Uterus (tissue), 4 donors: Measurements from ENCODE around the gene RAVER2. TPM values are rescaled to one million over a fixed set of nuclear protein-coding genes. Genes with fewer than 3 reads are reported as not detected.

Experiments used
- DNase-seq, 2 donors: peaks; one replicate each; pipeline ENCODE4 v3.0.0-alpha.2; 2019 to 2020
- H3K27ac ChIP-seq, 2 donors: fragments of 200-600 bp; sonication (generic); 1 replicate in 1 of 2; 2 replicates in 1 of 2; pipeline ENCODE4 v1.5.1; 2016 to 2018
- H3K27me3 ChIP-seq, 2 donors: fragments of 200-600 bp; sonication (generic); one replicate each; pipeline ENCODE4 v1.5.1; 2018 to 2019; ENCODE audit warnings: control low read depth in 1 of 2
- H3K36me3 ChIP-seq, 2 donors: fragments of 200-600 bp; sonication (generic); one replicate each; pipeline ENCODE4 v1.5.1; 2019; ENCODE audit warnings: control low read depth in 1 of 2
- H3K4me1 ChIP-seq, 2 donors: fragments of 200-600 bp; sonication (generic); one replicate each; pipeline ENCODE4 v1.5.1; 2018 to 2019; ENCODE audit warnings: control low read depth in 1 of 2
- H3K4me3 ChIP-seq, 2 donors: fragments of 200-600 bp; sonication (generic); 1 replicate in 1 of 2; 2 replicates in 1 of 2; pipeline ENCODE4 v1.5.1; 2018 to 2019; ENCODE audit warnings: mild to moderate bottlenecking in 1 of 2
- H3K9me3 ChIP-seq, 2 donors: fragments of 200-600 bp; sonication (generic); one replicate each; pipeline ENCODE4 v1.5.1; 2019; ENCODE audit warnings: control low read depth in 1 of 2
- CTCF ChIP-seq, 4 experiments: fragments of 200-600 bp in 2 of 4; fragments of 450-650 bp in 2 of 4; sonication (generic) in 2 of 4; IDR thresholded peaks; one replicate each; pipeline ENCODE4 v1.5.1; 2016 to 2019; ENCODE audit warnings: antibody characterized with exemption in 4 of 4, mild to moderate bottlenecking in 2 of 4, moderate library complexity in 1 of 4
- POLR2A ChIP-seq, 2 donors: fragments of 450-650 bp; IDR thresholded peaks; one replicate each; pipeline ENCODE4 v1.6.1; 2016; ENCODE audit warnings: antibody characterized with exemption in 2 of 2, mild to moderate bottlenecking in 1 of 2, moderate library complexity in 1 of 2
- intact Hi-C: fragments of 100-400 bp; cut with DNase I; formaldehyde crosslinking; loops from one replicate; pipeline ENCODE4 v1.15.1; 2023; ENCODE audit warnings: low total_unique reads
- total RNA-seq, 4 donors: library from RNA; depleted of rRNA in 3 of 4; stranded (reverse); fragments of >200 nt in 3 of 4; gene quantifications; one replicate each; pipeline versions ENCODE4 v1.1.0 to v1.2.4, GENCODE V29; 2014 to 2023
- donor health status: DM: yes; HTN: yes; CAD: no.

The RAVER2 gene
- total RNA-seq, 4 donors from 2014 or later = 10.6 to 24.0 (median 18.9) TPM

- Histone ChIP-seq H3K4me1 (no peaks in the 10 kb centered on the region), H3K27ac (no peak overlapping the region), H3K9me3 (no peaks in the 10 kb centered on the region), H3K4me3 (no peak overlapping the region), H3K27me3 (no peaks in the 10 kb centered on the region), H3K36me3 (no peaks in the 10 kb centered on the region)
- no peak for DNase-seq
- TF ChIP-seq CTCF (IDR thresholded peaks at IDR 0.05) (no peak), POLR2A (IDR thresholded peaks at IDR 0.05) (no peak)
- intact Hi-C loops = no loop called here
Observed at GRCh38 chr1:64715186-64715585, 29.7 kb upstream of the RAVER2 start.

- DNase-seq = no peak
- intact Hi-C loops = no loop called here
- H3K4me1 ChIP-seq = no peaks in the 10 kb centered on the region
- TF ChIP-seq POLR2A (IDR thresholded peaks at IDR 0.05) = no peak
- no peak for TF ChIP-seq CTCF (IDR thresholded peaks at IDR 0.05)
- no peak overlapping the region for H3K4me3 ChIP-seq
- no peaks in the 10 kb centered on the region for H3K36me3 ChIP-seq
- H3K27me3 ChIP-seq = no peaks in the 10 kb centered on the region
- H3K9me3 ChIP-seq = no peaks in the 10 kb centered on the region
- H3K27ac ChIP-seq = no peak overlapping the region
Observed at GRCh38 chr1:64721135-64721534, 23.7 kb upstream of the RAVER2 start.

DNA sequence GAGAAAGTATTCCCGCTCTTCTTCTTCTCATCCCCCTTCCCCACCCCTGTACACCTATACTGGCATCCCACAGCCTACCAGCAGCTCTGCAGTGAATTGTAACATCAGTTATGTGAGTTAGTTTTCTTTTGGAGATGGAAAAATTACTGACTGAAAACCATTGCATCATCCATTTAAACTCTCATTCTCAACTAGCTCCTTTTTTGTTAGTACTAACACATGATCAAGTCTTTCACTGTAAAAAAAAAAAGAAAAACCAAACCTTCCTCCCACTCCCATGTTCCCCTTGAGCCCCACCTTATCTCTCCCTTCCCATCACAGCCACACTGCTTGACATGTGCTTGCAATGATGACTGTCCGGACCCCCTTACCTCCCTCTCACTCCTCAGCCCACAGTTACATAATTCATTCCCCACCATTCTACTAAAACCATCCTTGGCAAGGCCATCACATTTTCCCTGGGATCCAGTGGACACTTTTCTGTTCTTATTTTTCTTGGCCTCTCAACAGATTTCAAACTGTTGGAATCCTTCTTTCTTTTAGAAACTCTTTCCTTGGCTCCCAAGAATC lies 23.2 kb upstream of the RAVER2 start:
- intact Hi-C loops = no loop called here
- H3K9me3 ChIP-seq = no peaks in the 10 kb centered on the region
- H3K27ac ChIP-seq = no peak overlapping the region
- no peak overlapping the region for H3K4me3 ChIP-seq
- H3K36me3 ChIP-seq = no peaks in the 10 kb centered on the region
- no peak for TF ChIP-seq POLR2A (IDR thresholded peaks at IDR 0.05)
- TF ChIP-seq CTCF (IDR thresholded peaks at IDR 0.05) = no peak
- DNase-seq = no peak
- no peaks in the 10 kb centered on the region for H3K27me3 ChIP-seq
- no peaks in the 10 kb centered on the region for H3K4me1 ChIP-seq

DNA sequence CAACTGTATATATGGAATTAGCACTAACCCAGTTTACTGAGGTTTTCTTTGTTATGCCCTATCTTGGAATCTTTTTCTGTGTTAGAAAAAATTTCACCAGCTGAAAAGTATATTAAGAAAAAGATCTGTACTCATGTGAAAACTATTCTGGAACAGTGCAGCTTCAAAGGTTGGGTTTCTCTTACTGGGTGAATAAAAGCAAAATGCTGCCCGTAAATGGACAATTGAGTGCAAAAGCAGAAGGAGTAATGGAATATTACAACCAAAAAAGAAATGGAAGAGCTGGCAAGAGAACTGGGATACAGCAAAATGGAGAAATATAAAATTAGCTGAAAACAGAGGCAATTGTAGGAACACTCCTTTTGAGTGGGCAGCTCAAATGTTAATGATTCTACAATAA lies 17.0 kb upstream of the RAVER2 start:
- H3K4me1 ChIP-seq = no peaks in the 10 kb centered on the region
- H3K27me3 ChIP-seq = no peaks in the 10 kb centered on the region
- intact Hi-C loops = no loop called here
- no peaks in the 10 kb centered on the region for H3K36me3 ChIP-seq
- no peak for TF ChIP-seq CTCF (IDR thresholded peaks at IDR 0.05)
- TF ChIP-seq POLR2A (IDR thresholded peaks at IDR 0.05) = no peak
- no peak overlapping the region for H3K4me3 ChIP-seq
- DNase-seq = no peak
- H3K9me3 ChIP-seq = no peaks in the 10 kb centered on the region
- H3K27ac ChIP-seq = no peak overlapping the region

DNA sequence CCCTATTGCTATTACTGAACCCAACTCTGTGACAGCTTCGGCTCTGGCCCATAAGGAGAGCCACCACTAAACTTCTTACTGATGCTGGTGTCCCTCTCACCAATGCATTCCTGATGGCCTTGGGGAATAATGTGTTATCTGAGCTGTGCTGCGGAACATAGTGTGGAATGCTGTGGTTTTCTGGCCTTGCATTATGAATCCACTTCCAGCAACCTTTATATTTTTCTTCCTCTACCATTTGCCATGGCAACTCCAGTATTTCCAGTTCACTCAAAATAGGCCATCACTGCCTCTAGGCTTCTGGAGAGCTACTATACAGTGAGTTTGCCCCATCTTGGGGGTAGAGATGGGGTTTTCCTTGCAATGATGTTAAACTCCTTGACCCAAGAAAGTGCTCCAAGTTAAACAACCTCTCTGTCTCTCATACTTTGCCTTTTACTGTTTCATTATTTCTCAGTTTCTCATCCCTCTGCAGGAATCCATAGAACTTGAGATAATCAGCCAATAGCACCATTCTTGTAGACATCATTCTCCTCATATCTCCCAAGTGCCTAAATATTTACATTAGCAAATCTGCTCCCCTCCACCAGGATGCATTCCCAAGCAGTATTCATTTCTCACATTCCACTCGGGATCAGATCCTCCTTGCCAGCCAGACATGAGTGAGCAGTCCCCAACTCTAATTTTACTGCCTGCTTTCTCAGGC lies 11.1 kb upstream of the RAVER2 start:
- TF ChIP-seq POLR2A (IDR thresholded peaks at IDR 0.05) (no peak), CTCF (IDR thresholded peaks at IDR 0.05) (no peak)
- intact Hi-C loops = no loop called here
- DNase-seq = no peak
- no peaks in the 10 kb centered on the region for H3K27me3 ChIP-seq
- H3K4me3 ChIP-seq = no peak overlapping the region
- H3K4me1 ChIP-seq = no peaks in the 10 kb centered on the region
- H3K36me3 ChIP-seq = no peaks in the 10 kb centered on the region
- no peak overlapping the region for H3K27ac ChIP-seq
- H3K9me3 ChIP-seq = no peaks in the 10 kb centered on the region
